Common myeloid progenitor, CD34-positive (primary cell): ENCODE data around the gene TNNT1.

ENCODE experiments used
- CTCF ChIA-PET: fragments of 350-600 bp; sonication (Branson Sonifier 250); formaldehyde crosslinking; loops from one replicate; lab custom pipeline; 2021; ENCODE audit warnings: antibody characterized with exemption; lab: Charles Lee
- POLR2A ChIA-PET: fragments of 350-600 bp; sonication (Branson Sonifier 250); formaldehyde crosslinking; loops from one replicate; lab custom pipeline; 2021; ENCODE audit warnings: antibody characterized with exemption; lab: Charles Lee
- DNase-seq, 3 donors: peaks; one replicate each; pipeline versions ENCODE4 v3.0.0 to v3.0.0-alpha.2; 2013
- H3K27ac ChIP-seq, 2 experiments: 1 replicate in 1 of 2; 2 replicates in 1 of 2; pipeline ENCODE4 v1.7.0; 2013; ENCODE audit warnings: inconsistent platforms in 2 of 2, low read length in 2 of 2, mild to moderate bottlenecking in 2 of 2, low read depth in 1 of 2, moderate library complexity in 1 of 2; ENCODE audit not compliant: severe bottlenecking in 2 of 2, insufficient read depth in 1 of 2, poor library complexity in 1 of 2
- H3K27me3 ChIP-seq, 5 experiments: replicated peaks in 2 of 5; 1 replicate in 3 of 5; 2 replicates in 2 of 5; pipeline versions ENCODE4 v1.6.1 to v1.7.0; 2013; ENCODE audit warnings: low read length in 4 of 5, mild to moderate bottlenecking in 2 of 5, moderate library complexity in 2 of 5, inconsistent platforms in 1 of 5; ENCODE audit not compliant: insufficient read depth in 5 of 5, control insufficient read depth in 4 of 5
- H3K36me3 ChIP-seq, 4 experiments: 1 replicate in 2 of 4; 2 replicates in 2 of 4; pipeline versions ENCODE4 v1.6.1 to v1.7.0; 2013; ENCODE audit warnings: low read length in 3 of 4, control low read depth in 1 of 4, mild to moderate bottlenecking in 1 of 4; ENCODE audit not compliant: control insufficient read depth in 4 of 4, insufficient read depth in 4 of 4
- H3K4me1 ChIP-seq, 4 experiments: 1 replicate in 3 of 4; 2 replicates in 1 of 4; pipeline versions ENCODE4 v1.6.1 to v1.7.1; 2013; ENCODE audit warnings: low read length in 3 of 4, mild to moderate bottlenecking in 3 of 4, control low read depth in 1 of 4, inconsistent platforms in 1 of 4, moderate library complexity in 1 of 4; ENCODE audit not compliant: control insufficient read depth in 4 of 4, insufficient read depth in 4 of 4; ENCODE audit errors: control extremely low read depth in 1 of 4
- H3K4me3 ChIP-seq, 7 experiments: 1 replicate in 4 of 7; 2 replicates in 3 of 7; pipeline versions ENCODE4 v1.5.1 to v1.7.0; 2013; ENCODE audit warnings: mild to moderate bottlenecking in 7 of 7, low read length in 6 of 7, moderate library complexity in 6 of 7, inconsistent platforms in 2 of 7, low read depth in 2 of 7, control low read depth in 1 of 7; ENCODE audit not compliant: insufficient read depth in 4 of 7, control insufficient read depth in 1 of 7; ENCODE audit errors: extremely low read depth in 1 of 7
- H3K9me3 ChIP-seq, 5 experiments: 1 replicate in 4 of 5; 2 replicates in 1 of 5; pipeline versions ENCODE4 v1.6.1 to v1.7.1; 2013; ENCODE audit warnings: low read length in 4 of 5, mild to moderate bottlenecking in 2 of 5, inconsistent platforms in 1 of 5, low read depth in 1 of 5, moderate library complexity in 1 of 5; ENCODE audit not compliant: control insufficient read depth in 4 of 5, insufficient read depth in 2 of 5; ENCODE audit errors: control extremely low read depth in 1 of 5
- WGBS: methylation state at CpG from one replicate; pipeline ENCODE4 v1.1.5; 2013; ENCODE audit not compliant: insufficient coverage; 5-methylcytosine and 5-hydroxymethylcytosine counted together

Gene TNNT1

GRCh38 chr19:55188625-55189024 is 39.6 kb upstream of the TNNT1 start:
- no peak overlapping the region for H3K27ac ChIP-seq
- H3K27me3 ChIP-seq, result no peaks in the 10 kb centered on the region
- H3K9me3 ChIP-seq, result no peaks in the 10 kb centered on the region
- H3K4me1 ChIP-seq, result peaks cover 0 to 16% (median 8%) of the 10 kb centered on the region in 4 experiments
- CTCF ChIA-PET, result no interaction called here
- DNase-seq, result peak in 1 of 3 donors; percentile 40
- 21% methylated on average over 8 of the region's 8 CpGs for WGBS
- POLR2A ChIA-PET, result interaction anchor here (0.7 kb wide), 1 partner anchor 32 kb away, joined by 4 read pairs; no protein-coding TSS in a partner anchor
- no peaks in the 10 kb centered on the region for H3K36me3 ChIP-seq
- peak overlapping the region in 4 of 7 experiments; percentile 37 to 69 (median 47) for H3K4me3 ChIP-seq

- Histone ChIP-seq H3K4me3 (no peak overlapping the region), H3K4me1 (peaks cover 0 to 16% (median 8%) of the 10 kb centered on the region in 4 experiments), H3K36me3 (no peaks in the 10 kb centered on the region), H3K27ac (no peak overlapping the region), H3K9me3 (no peaks in the 10 kb centered on the region), H3K27me3 (peaks cover 0 to 13% (median 5%) of the 10 kb centered on the region in 5 experiments)
- WGBS, result 99% methylated on average over 10 of the region's 12 CpGs
- DNase-seq, result no peak
- CTCF ChIA-PET, result interaction anchor here (1.0 kb wide), 1 partner anchor 32 kb away, joined by 3 read pairs; no protein-coding TSS in a partner anchor
- POLR2A ChIA-PET, result no interaction called here
Measured at GRCh38 chr19:55186080-55186479, 37.1 kb upstream of the TNNT1 start.

- 70% methylated on average over 13 of the region's 20 CpGs for WGBS
- ChIA-PET POLR2A (no interaction called here), CTCF (interaction anchor here (1.9 kb wide), 1 partner anchor 22 kb away, joined by 5 read pairs; no protein-coding TSS in a partner anchor)
Measured at GRCh38 chr19:55181740-55182139, 32.7 kb upstream of the TNNT1 start.

GRCh38 chr19:55179606-55180484 is 30.8 kb upstream of the TNNT1 start, which contains the start of gene SYT5:
Gene SYT5 (minus strand): TSS chr19:55180289. CDS start chr19:55179041, 1,248 bp downstream.
- Histone ChIP-seq H3K4me3 (peak within 1 kb of the TSS in 5 of 7 experiments; percentile 17 to 66 (median 46)), H3K9me3 (peaks cover 0 to 10% (median 0%) of the 10 kb centered on the region in 5 experiments), H3K36me3 (no peaks in the 10 kb centered on the region), H3K27me3 (peaks cover 4 to 58% (median 31%) of the 10 kb centered on the region in 5 experiments), H3K27ac (no peak within 1 kb of the TSS), H3K4me1 (peaks cover 0 to 25% (median 16%) of the 10 kb centered on the region in 4 experiments)
- peak in 2 of 3 donors; percentile 60 to 67 for DNase-seq
- WGBS, result 3% methylated on average over 47 of the region's 68 CpGs
- ChIA-PET CTCF (interaction anchor here (0.9 to 7.6 kb wide), 3 partner anchors 14 to 453 kb away, joined by 3 to 31 read pairs (median 5); partner anchors contain the start of gene DNAAF3), POLR2A (interaction anchor here (0.9 kb wide), 1 partner anchor 13 kb away, joined by 3 read pairs; no protein-coding TSS in a partner anchor)

More at GRCh38 chr19:55181740-55182139, 32.7 kb upstream of the TNNT1 start:
- Histone ChIP-seq H3K9me3 (no peaks in the 10 kb centered on the region), H3K36me3 (no peaks in the 10 kb centered on the region), H3K27ac (no peak overlapping the region), H3K27me3 (peaks cover 4 to 39% (median 15%) of the 10 kb centered on the region in 5 experiments), H3K4me1 (peaks cover 0 to 25% (median 17%) of the 10 kb centered on the region in 4 experiments), H3K4me3 (no peak overlapping the region)
- no peak for DNase-seq

- Histone ChIP-seq H3K4me1 (peaks cover 0 to 30% (median 17%) of the 10 kb centered on the region in 4 experiments), H3K27me3 (peaks cover 7 to 66% (median 36%) of the 10 kb centered on the region in 5 experiments), H3K36me3 (no peaks in the 10 kb centered on the region), H3K9me3 (peaks cover 0 to 11% (median 0%) of the 10 kb centered on the region in 5 experiments), H3K4me3 (peak overlapping the region in 4 of 7 experiments; percentile 32 to 66 (median 50)), H3K27ac (no peak overlapping the region)
- CTCF ChIA-PET, result interaction anchor here (0.8 to 7.6 kb wide), 2 partner anchors 13 to 390 kb away, joined by 3 to 31 read pairs; partner anchors contain the start of gene DNAAF3
- WGBS, result 2% methylated on average over 49 of the region's 61 CpGs
- POLR2A ChIA-PET, result interaction anchor here (0.9 kb wide), 1 partner anchor 12 kb away, joined by 3 read pairs; no protein-coding TSS in a partner anchor
- peak; percentile 94 to 97 (median 97) for DNase-seq
Measured at GRCh38 chr19:55178781-55179599, 30.0 kb upstream of the TNNT1 start.

- peak in 2 of 3 donors; percentile 39 to 61 for DNase-seq
- Histone ChIP-seq H3K9me3 (peaks cover 0 to 11% (median 0%) of the 10 kb centered on the region in 5 experiments), H3K27me3 (peaks cover 7 to 80% (median 38%) of the 10 kb centered on the region in 5 experiments), H3K4me3 (no peak overlapping the region), H3K36me3 (no peaks in the 10 kb centered on the region), H3K27ac (no peak overlapping the region), H3K4me1 (peaks cover 0 to 42% (median 27%) of the 10 kb centered on the region in 4 experiments)
- ChIA-PET POLR2A (no interaction called here), CTCF (interaction anchor here (1.2 to 7.6 kb wide), 4 partner anchors 10 to 35 kb away, joined by 3 to 31 read pairs (median 4); partner anchors contain the start of gene DNAAF3)
- WGBS, result 43% methylated on average over 2 of the region's 2 CpGs
Measured at GRCh38 chr19:55176076-55176475, 27.1 kb upstream of the TNNT1 start.
